ENCODE data around the gene NPPC.

The NPPC gene

GRCh38 chr2:231907765-231908164 lies 18.4 kb downstream of the NPPC start (continued):
- no peak for TF ChIP-seq PATZ1 (CRISPR knock-in tag; IDR thresholded peaks at IDR 0.05; ENCODE audit: borderline replicate concordance)

- no peak for ATAC-seq
Measured at GRCh38 chr2:231905026-231905425, 21.2 kb downstream of the NPPC start.

GRCh38 chr2:231904161-231904611 lies 22.0 kb downstream of the NPPC start:
- no peak for ATAC-seq
- TF ChIP-seq TOX (CRISPR knock-in tag; IDR thresholded peaks at IDR 0.05; ENCODE audit: borderline replicate concordance) (no peak), ESRRG (CRISPR knock-in tag; IDR thresholded peaks at IDR 0.05) (no peak), GLIS3 (CRISPR knock-in tag; IDR thresholded peaks at IDR 0.05) (no peak), ZFP30 (CRISPR knock-in tag; IDR thresholded peaks at IDR 0.05) (no peak), POU6F1 (CRISPR knock-in tag; IDR thresholded peaks at IDR 0.05; ENCODE audit: borderline replicate concordance, low read depth) (no peak), PATZ1 (CRISPR knock-in tag; IDR thresholded peaks at IDR 0.05; ENCODE audit: borderline replicate concordance) (no peak), CSRNP3 (CRISPR knock-in tag; IDR thresholded peaks at IDR 0.05) (no peak)

More at GRCh38 chr2:231905026-231905425, 21.2 kb downstream of the NPPC start:
- no peak for TF ChIP-seq TCF4 (CRISPR knock-in tag; IDR thresholded peaks at IDR 0.05; ENCODE audit: borderline replicate concordance)
- no peak for TF ChIP-seq GLIS3 (CRISPR knock-in tag; IDR thresholded peaks at IDR 0.05)
- TF ChIP-seq ZNF565 (CRISPR knock-in tag; conservative IDR thresholded peaks at IDR 0.05; ENCODE audit: low read depth) = no peak
- TF ChIP-seq ZC3H10 (CRISPR knock-in tag; IDR thresholded peaks at IDR 0.05) = no peak
- TF ChIP-seq PPARA (CRISPR knock-in tag; IDR thresholded peaks at IDR 0.05; ENCODE audit: borderline replicate concordance) = no peak
- no peak for TF ChIP-seq TSHZ2 (CRISPR knock-in tag; IDR thresholded peaks at IDR 0.05)
- no peak for TF ChIP-seq PATZ1 (CRISPR knock-in tag; IDR thresholded peaks at IDR 0.05; ENCODE audit: borderline replicate concordance)
- no peak for TF ChIP-seq ARNTL (CRISPR knock-in tag; IDR thresholded peaks at IDR 0.05; ENCODE audit: borderline replicate concordance, low read depth)
- no peak for TF ChIP-seq CSRNP3 (CRISPR knock-in tag; IDR thresholded peaks at IDR 0.05)
- no peak for TF ChIP-seq SNAI2 (CRISPR knock-in tag; IDR thresholded peaks at IDR 0.05)
- TF ChIP-seq ZNF8 (CRISPR knock-in tag; IDR thresholded peaks at IDR 0.05) = no peak
- no peak for TF ChIP-seq ZFP3 (CRISPR knock-in tag; IDR thresholded peaks at IDR 0.05)
- TF ChIP-seq ESRRG (CRISPR knock-in tag; IDR thresholded peaks at IDR 0.05) = no peak
- no peak for TF ChIP-seq ZNF70 (CRISPR knock-in tag; IDR thresholded peaks at IDR 0.05)
- TF ChIP-seq ZFP30 (CRISPR knock-in tag; IDR thresholded peaks at IDR 0.05) = no peak
- TF ChIP-seq CSDC2 (CRISPR knock-in tag; IDR thresholded peaks at IDR 0.05) = no peak
- no peak for TF ChIP-seq RARB (CRISPR knock-in tag; IDR thresholded peaks at IDR 0.05)

Data from SK-N-SH treated with all-trans-retinoic acid at 6 μM for 48 hours (cell line).